Epithelial cell of esophagus (primary cell): ENCODE measurements around the gene EEF1AKMT1.

Experiments
- DNase-seq: peaks from one replicate; pipeline ENCODE4 v3.0.0; 2010; ENCODE audit warnings: low read depth
- H3K4me3 ChIP-seq: 2 replicates; pipeline ENCODE4 v1.5.1; 2011; ENCODE audit warnings: mild to moderate bottlenecking, low read length, control low read depth
- TF ChIP-seq, protein P1 (sequence below): IDR thresholded peaks from 2 replicates; pipeline ENCODE4 v1.5.1; 2011; ENCODE audit warnings: low read depth, mild to moderate bottlenecking, low read length, control low read depth, inconsistent platforms; ENCODE audit not compliant: insufficient read depth; ENCODE audit errors: missing control alignments

EEF1AKMT1 gene

DNA sequence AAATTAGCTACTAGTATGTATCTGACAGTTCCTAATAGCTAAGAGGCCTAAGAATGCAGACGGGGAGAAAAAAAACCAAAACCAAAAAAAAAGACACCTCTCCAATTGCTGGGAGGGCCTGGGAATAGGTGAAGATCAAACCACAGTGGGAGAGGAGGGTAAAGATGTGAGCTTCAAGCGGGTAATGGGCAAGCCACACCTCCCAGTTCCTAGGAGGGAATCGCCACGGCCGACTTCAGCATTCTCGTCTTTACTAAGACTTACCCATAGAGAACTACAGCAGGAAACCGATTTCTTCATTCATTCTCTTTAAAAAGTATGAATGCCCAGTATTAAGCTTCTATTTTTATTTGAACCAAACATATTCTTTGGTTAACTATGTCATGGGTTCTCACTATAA, 5.6 kb upstream of the EEF1AKMT1 start:
- no peak for DNase-seq
- no peak overlapping the region for H3K4me3 ChIP-seq
- TF ChIP-seq, protein P1, sequence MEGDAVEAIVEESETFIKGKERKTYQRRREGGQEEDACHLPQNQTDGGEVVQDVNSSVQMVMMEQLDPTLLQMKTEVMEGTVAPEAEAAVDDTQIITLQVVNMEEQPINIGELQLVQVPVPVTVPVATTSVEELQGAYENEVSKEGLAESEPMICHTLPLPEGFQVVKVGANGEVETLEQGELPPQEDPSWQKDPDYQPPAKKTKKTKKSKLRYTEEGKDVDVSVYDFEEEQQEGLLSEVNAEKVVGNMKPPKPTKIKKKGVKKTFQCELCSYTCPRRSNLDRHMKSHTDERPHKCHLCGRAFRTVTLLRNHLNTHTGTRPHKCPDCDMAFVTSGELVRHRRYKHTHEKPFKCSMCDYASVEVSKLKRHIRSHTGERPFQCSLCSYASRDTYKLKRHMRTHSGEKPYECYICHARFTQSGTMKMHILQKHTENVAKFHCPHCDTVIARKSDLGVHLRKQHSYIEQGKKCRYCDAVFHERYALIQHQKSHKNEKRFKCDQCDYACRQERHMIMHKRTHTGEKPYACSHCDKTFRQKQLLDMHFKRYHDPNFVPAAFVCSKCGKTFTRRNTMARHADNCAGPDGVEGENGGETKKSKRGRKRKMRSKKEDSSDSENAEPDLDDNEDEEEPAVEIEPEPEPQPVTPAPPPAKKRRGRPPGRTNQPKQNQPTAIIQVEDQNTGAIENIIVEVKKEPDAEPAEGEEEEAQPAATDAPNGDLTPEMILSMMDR = no peak

DNA sequence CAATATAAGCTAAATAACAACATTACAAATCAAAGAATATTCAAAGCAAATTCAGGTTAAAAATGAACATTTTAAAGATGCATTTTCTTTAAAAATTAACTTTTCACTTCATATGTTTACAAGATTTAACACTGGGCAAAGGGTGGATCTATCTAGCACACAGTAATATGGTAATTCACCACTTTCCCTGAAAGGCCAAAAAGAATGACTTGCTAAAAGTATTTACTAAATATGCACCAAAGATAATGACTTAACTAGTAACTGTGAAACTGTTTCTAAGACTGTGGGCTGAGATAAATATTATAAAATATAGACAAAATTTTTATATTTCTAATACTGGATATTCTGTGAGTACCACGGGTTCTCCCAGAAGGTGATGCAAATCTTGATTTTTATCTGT, 4.5 kb upstream of the EEF1AKMT1 start:
- no peak for DNase-seq
- TF ChIP-seq, protein P1 = no peak
- no peak overlapping the region for H3K4me3 ChIP-seq

DNA sequence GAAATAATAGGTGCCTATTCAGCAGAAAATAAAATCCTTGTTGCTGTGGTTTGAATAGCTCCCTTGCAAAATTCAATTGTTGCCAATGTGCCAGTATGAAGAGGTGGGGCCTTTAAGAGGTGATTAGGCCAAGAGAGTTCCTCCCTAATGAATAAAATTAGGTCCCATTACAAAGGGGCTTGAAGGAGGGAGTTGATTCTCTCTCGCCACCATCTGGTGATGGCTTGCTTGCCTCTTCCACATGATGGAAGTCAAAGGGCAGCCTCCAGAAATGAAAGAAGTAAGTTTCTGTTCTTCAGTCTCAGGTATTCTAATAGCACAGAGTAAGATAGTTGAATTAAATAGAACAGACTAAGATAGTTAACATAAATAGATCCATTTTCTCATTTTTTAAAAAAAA, 3.0 kb upstream of the EEF1AKMT1 start:
- H3K4me3 ChIP-seq = no peak overlapping the region
- DNase-seq = no peak
- TF ChIP-seq, protein P1 = no peak

DNA sequence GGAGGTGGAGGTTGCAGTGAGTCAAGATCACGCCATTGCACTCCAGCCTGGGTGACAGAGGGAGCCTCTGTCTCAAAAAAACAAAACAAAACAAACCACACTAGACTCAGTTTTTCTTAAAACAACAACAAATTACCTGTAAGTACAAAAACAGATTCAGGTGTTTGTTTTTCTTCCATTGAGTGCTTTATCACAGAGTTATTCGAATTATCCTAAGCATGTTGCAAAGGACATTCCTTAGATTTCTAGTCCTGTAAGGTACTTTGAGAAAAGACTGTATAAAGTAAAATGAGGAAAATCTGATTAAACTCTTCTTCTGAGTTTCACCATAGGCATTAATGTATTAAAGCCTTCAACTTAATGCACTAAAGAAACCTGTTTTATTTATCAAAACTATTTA, 2.2 kb upstream of the EEF1AKMT1 start:
- TF ChIP-seq, protein P1 = no peak
- H3K4me3 ChIP-seq = no peak overlapping the region
- no peak for DNase-seq

DNA sequence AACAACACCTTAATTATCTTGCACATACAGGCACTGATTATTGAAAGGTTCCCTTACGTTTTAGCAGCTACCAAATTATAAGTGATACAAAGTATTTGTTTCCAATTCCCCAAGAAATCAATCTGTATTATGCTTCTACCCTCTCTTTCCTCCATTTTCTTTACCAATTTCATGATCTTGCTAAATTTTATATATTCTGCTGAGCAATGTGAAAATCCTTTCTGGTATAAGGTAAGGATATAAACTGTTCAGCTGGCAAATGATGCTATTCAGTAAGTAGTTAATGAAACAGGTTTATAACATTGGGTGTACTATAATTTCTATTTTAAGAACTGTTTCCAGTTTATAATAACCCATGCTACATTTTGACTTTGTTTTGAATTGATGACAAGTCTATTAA, 985 bp upstream of the EEF1AKMT1 start:
- TF ChIP-seq, protein P1 = no peak
- DNase-seq = no peak
- no peak overlapping the region for H3K4me3 ChIP-seq

DNA sequence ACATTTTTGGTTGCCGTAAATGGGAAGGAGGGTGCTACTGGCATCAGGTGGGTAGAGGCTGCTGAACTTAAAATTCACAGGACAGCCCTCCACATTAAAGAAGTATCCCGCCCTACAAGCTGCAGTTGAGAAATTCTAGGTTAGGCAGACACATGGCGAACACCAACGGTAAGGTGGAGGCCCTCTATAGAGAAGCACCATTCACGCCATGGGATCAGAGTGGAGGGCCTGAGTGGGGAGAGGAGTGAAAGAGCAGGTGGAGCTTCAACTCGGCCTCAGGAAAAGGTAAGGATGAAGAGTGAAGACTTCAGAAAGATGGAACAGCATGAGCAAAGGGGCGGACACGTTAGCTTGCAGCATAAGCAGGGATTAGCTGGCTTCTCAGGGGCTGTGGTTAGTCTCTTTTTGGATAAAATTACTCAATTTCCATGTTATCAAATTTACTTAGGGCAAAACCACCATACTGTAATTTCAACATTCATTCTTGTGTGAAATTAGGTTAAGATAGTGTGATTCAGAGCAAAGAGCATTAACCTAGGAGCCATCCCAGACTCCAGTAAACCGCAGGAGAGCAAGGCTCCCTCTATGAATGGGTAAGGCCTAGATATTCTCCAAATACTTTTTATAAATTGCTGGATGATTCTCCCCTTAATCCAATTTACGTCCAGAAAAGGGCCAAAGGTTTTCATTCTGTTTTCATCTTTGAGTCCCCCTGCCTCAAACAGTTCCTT, 1.2 kb downstream of the EEF1AKMT1 start:
- peak overlapping the region; percentile 72 for H3K4me3 ChIP-seq
- TF ChIP-seq, protein P1 = no peak
- no peak for DNase-seq

DNA sequence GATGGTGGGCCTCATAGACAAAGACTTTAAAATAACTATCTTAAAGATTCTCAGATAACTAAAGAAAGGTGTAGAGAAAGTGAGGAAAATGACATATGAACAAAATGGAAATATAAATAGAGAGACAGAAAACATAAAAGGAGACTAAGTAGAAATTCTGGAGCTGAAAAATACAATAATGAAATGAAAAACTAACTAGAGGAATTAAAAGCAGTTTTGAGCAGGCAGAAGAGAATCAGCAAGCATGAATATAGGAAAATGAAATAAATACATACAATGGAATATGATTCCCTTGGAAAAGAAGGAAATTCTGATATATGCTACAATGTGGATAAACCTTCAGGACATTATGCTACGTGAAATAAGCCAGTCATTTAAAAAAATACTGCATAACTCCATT, 3.9 kb downstream of the EEF1AKMT1 start:
- no peak for DNase-seq
- no peak overlapping the region for H3K4me3 ChIP-seq
- TF ChIP-seq, protein P1 = no peak
